ENCODE measurements around the gene AOPEP.

- TF ChIP-seq CTCF (IDR thresholded peaks at IDR 0.05 in 8 of 11, conservative IDR thresholded peaks at IDR 0.05 in 3 of 11) (no peak), POLR2AphosphoS5 (IDR thresholded peaks at IDR 0.05) (no peak)
Measured at GRCh38 chr9:95088421-95089161, 362.1 kb downstream of the AOPEP start.

All from spleen (tissue), 7 donors.